ENCODE data around the gene TTC13. TPM values are rescaled to one million over a fixed set of nuclear protein-coding genes. Genes with fewer than 3 reads are reported as not detected.

The TTC13 gene
- total RNA-seq, 1 experiment from 2014 or later = 30.1 TPM

- no peak overlapping the region for H3K27ac ChIP-seq (ENCODE audit: low read depth, low read length, poor library complexity, severe bottlenecking)
- ChIA-PET CTCF (interaction anchor here (0.6 kb wide), 1 partner anchor 14 kb away, joined by 15 read pairs; no protein-coding TSS in a partner anchor), POLR2A (ENCODE audit: low non-redundant PET) (no interaction called here)
- TF ChIP-seq CTCF (conservative IDR thresholded peaks at IDR 0.05; ENCODE audit: low read depth, low read length) = no peak
- no peak for TF ChIP-seq EZH2 (IDR thresholded peaks at IDR 0.05; ENCODE audit: borderline replicate concordance, low read depth, low read length, poor library complexity, severe bottlenecking)
- H3K4me1 ChIP-seq (ENCODE audit: insufficient read depth, low read length, poor library complexity, severe bottlenecking) = peaks cover 25% of the 10 kb centered on the region
- intact Hi-C loops (cut with micrococcal nuclease; ENCODE audit: unreplicated experiment) = no loop called here
- no peaks in the 10 kb centered on the region for H3K9me3 ChIP-seq (ENCODE audit: low read depth, low read length, poor library complexity, severe bottlenecking)
- no peaks in the 10 kb centered on the region for H3K27me3 ChIP-seq (replicated peaks; ENCODE audit: insufficient read depth, low read depth, low read length, poor library complexity)
- no peaks in the 10 kb centered on the region for H3K36me3 ChIP-seq (ENCODE audit: insufficient read depth, low read length, poor library complexity, severe bottlenecking)
- peak; percentile 47 for DNase-seq (ENCODE audit: low spot score)
- H3K4me3 ChIP-seq (ENCODE audit: low read depth, low read length, poor library complexity, severe bottlenecking) = peak overlapping the region; percentile 81
- no TSS peak for BruUV-seq (replicated peaks)
Measured at GRCh38 chr1:230868736-230869385, 109.8 kb downstream of the TTC13 start.

GRCh38 chr1:230867903-230868735 is 110.5 kb downstream of the TTC13 start, which contains the start of gene C1orf198:
C1orf198 (minus strand) TSS chr1:230868521; CDS start chr1:230868512, 9 bp downstream.
- no peaks in the 10 kb centered on the region for H3K9me3 ChIP-seq (ENCODE audit: low read depth, low read length, poor library complexity, severe bottlenecking)
- H3K27me3 ChIP-seq (replicated peaks; ENCODE audit: insufficient read depth, low read depth, low read length, poor library complexity) = no peaks in the 10 kb centered on the region
- TF ChIP-seq EZH2 (IDR thresholded peaks at IDR 0.05; ENCODE audit: borderline replicate concordance, low read depth, low read length, poor library complexity, severe bottlenecking) = no peak
- peak within 1 kb of the TSS; percentile 81 for H3K4me3 ChIP-seq (ENCODE audit: low read depth, low read length, poor library complexity, severe bottlenecking)
- no TSS peak for BruUV-seq (replicated peaks)
- H3K27ac ChIP-seq (ENCODE audit: low read depth, low read length, poor library complexity, severe bottlenecking) = peak within 1 kb of the TSS; percentile 82
- ChIA-PET CTCF (interaction anchor here (0.6 kb wide), 1 partner anchor 13 kb away, joined by 15 read pairs; no protein-coding TSS in a partner anchor), POLR2A (ENCODE audit: low non-redundant PET) (interaction anchor here (0.6 kb wide), 1 partner anchor 1301 kb away, joined by 3 read pairs; no protein-coding TSS in a partner anchor)
- H3K36me3 ChIP-seq (ENCODE audit: insufficient read depth, low read length, poor library complexity, severe bottlenecking) = no peaks in the 10 kb centered on the region
- peaks cover 30% of the 10 kb centered on the region for H3K4me1 ChIP-seq (ENCODE audit: insufficient read depth, low read length, poor library complexity, severe bottlenecking)
- peak; percentile 64 for DNase-seq (ENCODE audit: low spot score)
- intact Hi-C loops (cut with micrococcal nuclease; ENCODE audit: unreplicated experiment) = no loop called here

- H3K27me3 ChIP-seq (replicated peaks; ENCODE audit: insufficient read depth, low read depth, low read length, poor library complexity) = no peaks in the 10 kb centered on the region
- DNase-seq (ENCODE audit: low spot score) = no peak
- ChIA-PET POLR2A (ENCODE audit: low non-redundant PET) (no interaction called here), CTCF (no interaction called here)
- peak overlapping the region; percentile 82 for H3K27ac ChIP-seq (ENCODE audit: low read depth, low read length, poor library complexity, severe bottlenecking)
- peak overlapping the region; percentile 81 for H3K4me3 ChIP-seq (ENCODE audit: low read depth, low read length, poor library complexity, severe bottlenecking)
- H3K4me1 ChIP-seq (ENCODE audit: insufficient read depth, low read length, poor library complexity, severe bottlenecking) = peaks cover 33% of the 10 kb centered on the region
- no peaks in the 10 kb centered on the region for H3K9me3 ChIP-seq (ENCODE audit: low read depth, low read length, poor library complexity, severe bottlenecking)
- intact Hi-C loops (cut with micrococcal nuclease; ENCODE audit: unreplicated experiment) = no loop called here
- H3K36me3 ChIP-seq (ENCODE audit: insufficient read depth, low read length, poor library complexity, severe bottlenecking) = no peaks in the 10 kb centered on the region
- TSS peak; percentile 71 for BruUV-seq (replicated peaks)
- no peak for TF ChIP-seq EZH2 (IDR thresholded peaks at IDR 0.05; ENCODE audit: borderline replicate concordance, low read depth, low read length, poor library complexity, severe bottlenecking)
- no peak for TF ChIP-seq CTCF (conservative IDR thresholded peaks at IDR 0.05; ENCODE audit: low read depth, low read length)
Measured at GRCh38 chr1:230867101-230867902, 111.4 kb downstream of the TTC13 start.
